IgD-negative memory B cell (primary cell): ENCODE data around the gene ZNF830. TPM values are rescaled to one million over a fixed set of nuclear protein-coding genes. Genes with fewer than 3 reads are reported as not detected.
"Not testable (repeated sequence)": the region's sequence is repeated elsewhere in the genome, so short reads cannot be mapped to it uniquely, and the experiment has no call there.

Experiments
- H3K27ac Mint-ChIP-seq, 3 donors: one replicate each; pipeline ENCODE4 v1.8.0; 2020 to 2022; ENCODE audit warnings: mild to moderate bottlenecking in 3 of 3, mixed read lengths in 3 of 3, moderate library complexity in 1 of 3
- H3K27me3 Mint-ChIP-seq: one replicate; pipeline ENCODE4 v1.8.0; 2021; ENCODE audit warnings: mixed read lengths
- H3K36me3 Mint-ChIP-seq: one replicate; pipeline ENCODE4 v1.8.0; 2020; ENCODE audit warnings: mild to moderate bottlenecking, mixed read lengths
- H3K4me1 Mint-ChIP-seq, 3 donors: one replicate each; pipeline ENCODE4 v1.8.0; 2020 to 2022; ENCODE audit warnings: mixed read lengths in 3 of 3, mild to moderate bottlenecking in 1 of 3
- H3K4me3 Mint-ChIP-seq, 4 donors: one replicate each; pipeline ENCODE4 v1.8.0; 2020 to 2022; ENCODE audit warnings: mild to moderate bottlenecking in 4 of 4, mixed read lengths in 4 of 4, moderate library complexity in 3 of 4
- H3K9me3 Mint-ChIP-seq, 3 donors: one replicate each; pipeline ENCODE4 v1.8.0; 2020 to 2021; ENCODE audit warnings: mixed read lengths in 3 of 3, mild to moderate bottlenecking in 1 of 3
- polyA plus RNA-seq: library from polyadenylated mRNA; unstranded; fragments of 300-500 nt; fragmentation: Illumina TruSeq; gene quantifications from one replicate; pipeline ENCODE4 v1.2.3, GENCODE V29; 2021

ZNF830 gene, protein sequence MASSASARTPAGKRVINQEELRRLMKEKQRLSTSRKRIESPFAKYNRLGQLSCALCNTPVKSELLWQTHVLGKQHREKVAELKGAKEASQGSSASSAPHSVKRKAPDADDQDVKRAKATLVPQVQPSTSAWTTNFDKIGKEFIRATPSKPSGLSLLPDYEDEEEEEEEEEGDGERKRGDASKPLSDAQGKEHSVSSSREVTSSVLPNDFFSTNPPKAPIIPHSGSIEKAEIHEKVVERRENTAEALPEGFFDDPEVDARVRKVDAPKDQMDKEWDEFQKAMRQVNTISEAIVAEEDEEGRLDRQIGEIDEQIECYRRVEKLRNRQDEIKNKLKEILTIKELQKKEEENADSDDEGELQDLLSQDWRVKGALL
- polyA plus RNA-seq: 22.7 TPM

DNA sequence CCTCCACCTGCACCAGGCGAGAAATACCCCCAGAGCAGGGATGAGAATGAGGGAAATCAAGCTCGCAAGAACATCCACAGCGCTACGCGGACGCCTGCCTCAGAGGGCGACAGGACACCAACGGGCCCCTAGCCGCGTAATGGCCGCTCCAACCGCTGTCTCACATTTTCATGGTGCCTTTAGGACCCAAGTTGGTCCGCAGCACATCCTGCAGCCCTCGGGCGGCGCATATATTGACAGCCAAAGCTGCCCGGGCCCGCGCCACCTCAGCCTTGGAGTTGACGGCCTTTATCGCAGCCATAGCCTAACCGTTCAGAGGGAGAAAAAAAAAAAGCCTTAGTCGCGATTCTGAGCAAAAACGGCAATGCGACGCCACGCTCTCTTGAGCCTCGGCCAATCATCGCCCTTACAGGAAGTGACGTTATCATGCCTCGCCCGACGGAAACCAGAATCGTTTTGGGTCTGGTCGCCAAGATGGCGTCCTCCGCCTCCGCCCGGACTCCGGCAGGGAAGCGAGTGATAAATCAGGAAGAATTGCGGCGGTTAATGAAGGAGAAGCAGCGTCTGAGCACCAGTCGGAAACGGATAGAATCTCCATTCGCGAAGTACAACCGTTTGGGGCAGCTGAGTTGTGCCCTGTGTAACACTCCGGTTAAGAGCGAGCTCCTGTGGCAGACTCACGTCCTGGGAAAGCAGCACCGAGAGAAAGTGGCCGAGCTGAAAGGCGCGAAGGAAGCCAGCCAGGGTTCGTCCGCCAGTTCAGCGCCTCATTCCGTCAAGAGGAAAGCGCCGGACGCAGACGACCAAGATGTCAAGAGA lies at the start of gene ZNF830, which contains the start of gene CCT6B:
TSS of gene ZNF830 (plus strand) at position 448 of the 819 bp plus-strand sequence. CDS start at position 475, 27 bp downstream.
TSS of gene CCT6B (minus strand) at position 368 of the 819 bp plus-strand sequence. CDS start at position 301, 67 bp downstream.
- peaks cover 0 to 5% (median 5%) of the 10 kb centered on the region in 3 donors for H3K9me3 Mint-ChIP-seq
- peaks cover 6% of the 10 kb centered on the region for H3K27me3 Mint-ChIP-seq
- peak within 1 kb of the TSS; percentile 88 to 99 (median 99) for H3K27ac Mint-ChIP-seq
- peaks cover 6% of the 10 kb centered on the region for H3K36me3 Mint-ChIP-seq
- H3K4me1 Mint-ChIP-seq: peaks cover 11 to 20% (median 19%) of the 10 kb centered on the region in 3 donors
- H3K4me3 Mint-ChIP-seq: peak within 1 kb of the TSS; percentile 94 to 100 (median 100)

DNA sequence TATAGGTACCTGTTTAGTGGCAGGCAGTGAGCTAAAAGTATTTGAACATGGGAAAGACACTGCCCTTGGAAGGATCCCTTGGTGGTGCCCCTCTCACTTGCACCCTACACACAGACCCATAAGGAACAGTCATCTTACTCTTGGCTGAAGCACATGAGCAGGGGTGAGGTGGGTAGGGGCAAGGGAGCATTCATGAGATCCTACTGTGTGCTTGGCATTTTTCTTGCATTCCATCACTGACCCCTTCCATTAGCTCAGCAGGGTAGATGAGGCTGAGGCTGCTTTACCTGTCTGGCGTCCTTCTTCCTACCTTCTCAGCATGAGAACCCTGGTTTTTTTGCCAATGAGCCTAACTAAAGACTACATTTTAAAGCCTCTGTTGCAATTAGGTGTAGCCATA lies 48.3 kb upstream of the ZNF830 start:
- Mint-ChIP-seq H3K4me3 (no peak overlapping the region), H3K36me3 (peaks cover 4% of the 10 kb centered on the region), H3K4me1 (peaks cover 3 to 6% (median 5%) of the 10 kb centered on the region in 3 donors), H3K27me3 (peaks cover 3% of the 10 kb centered on the region), H3K9me3 (no peaks in the 10 kb centered on the region), H3K27ac (no peak overlapping the region)

DNA sequence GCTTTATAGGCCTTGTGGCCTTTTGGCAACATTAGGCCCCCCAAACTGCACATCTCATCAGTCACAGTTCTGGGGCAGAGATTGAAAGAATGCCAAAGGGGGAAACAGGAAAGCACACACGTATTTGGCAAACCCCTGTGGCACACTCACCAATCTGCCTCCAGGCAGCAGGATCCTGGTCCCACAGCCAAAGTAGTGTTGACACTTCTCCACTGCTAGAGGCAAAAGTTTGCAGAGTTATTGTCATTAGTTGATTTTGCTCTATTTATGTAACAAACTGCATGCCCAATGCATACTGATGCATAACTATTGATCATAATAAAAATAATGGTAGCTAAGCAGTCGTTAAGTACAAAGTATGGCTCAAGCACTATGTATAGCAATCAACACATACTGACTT lies 45.2 kb upstream of the ZNF830 start:
- Mint-ChIP-seq H3K9me3 (no peaks in the 10 kb centered on the region), H3K36me3 (peaks cover 4% of the 10 kb centered on the region), H3K4me3 (no peak overlapping the region), H3K27me3 (no peaks in the 10 kb centered on the region), H3K4me1 (peaks cover 3 to 6% (median 5%) of the 10 kb centered on the region in 3 donors), H3K27ac (no peak overlapping the region)

DNA sequence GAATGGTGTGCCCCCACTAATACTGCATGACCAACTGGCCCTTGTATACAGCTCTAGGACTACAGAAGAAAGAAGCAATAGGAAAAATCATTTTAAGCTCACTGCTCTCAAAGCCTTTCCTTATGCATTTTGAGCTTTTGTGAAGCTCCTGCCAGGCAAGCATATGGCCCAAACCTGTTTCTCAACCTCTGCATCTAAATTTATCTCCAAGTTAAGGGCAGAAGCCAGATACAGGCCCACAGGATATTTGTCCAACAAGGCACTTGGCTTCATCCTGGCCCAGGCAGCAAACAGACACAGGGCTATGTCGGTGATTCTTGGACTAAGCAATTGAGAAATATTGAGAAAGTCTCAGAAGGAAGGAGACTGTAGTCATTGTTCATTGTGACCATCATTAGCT lies 44.0 kb upstream of the ZNF830 start:
- H3K36me3 Mint-ChIP-seq: peaks cover 6% of the 10 kb centered on the region
- no peak overlapping the region for H3K27ac Mint-ChIP-seq
- no peaks in the 10 kb centered on the region for H3K27me3 Mint-ChIP-seq
- H3K9me3 Mint-ChIP-seq: no peaks in the 10 kb centered on the region
- H3K4me3 Mint-ChIP-seq: no peak overlapping the region
- H3K4me1 Mint-ChIP-seq: peaks cover 3 to 6% (median 6%) of the 10 kb centered on the region in 3 donors

DNA sequence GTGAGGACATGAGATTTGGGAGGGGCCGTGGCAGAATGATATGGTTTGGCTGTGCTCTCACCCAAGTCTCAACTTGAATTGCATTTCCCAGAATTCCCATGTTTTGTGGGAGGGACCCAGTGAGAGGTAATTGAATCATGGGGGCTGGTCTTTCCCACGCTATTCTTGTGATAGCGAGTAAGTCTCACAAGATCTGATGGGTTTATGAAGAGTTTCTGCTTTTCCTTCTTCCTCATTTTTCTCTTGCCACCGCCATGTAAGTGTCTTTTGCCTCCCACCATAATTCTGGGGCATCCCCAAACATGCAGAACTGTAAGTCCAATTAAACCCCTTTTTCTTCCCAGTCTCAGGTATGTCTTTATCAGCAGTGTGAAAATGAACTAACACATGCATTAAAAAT lies 40.7 kb upstream of the ZNF830 start:
- no peak overlapping the region for H3K27ac Mint-ChIP-seq
- peaks cover 0 to 1% (median 0%) of the 10 kb centered on the region in 3 donors for H3K4me1 Mint-ChIP-seq
- peaks cover 3% of the 10 kb centered on the region for H3K36me3 Mint-ChIP-seq
- no peak overlapping the region for H3K4me3 Mint-ChIP-seq
- no peaks in the 10 kb centered on the region for H3K9me3 Mint-ChIP-seq
- H3K27me3 Mint-ChIP-seq: no peaks in the 10 kb centered on the region

DNA sequence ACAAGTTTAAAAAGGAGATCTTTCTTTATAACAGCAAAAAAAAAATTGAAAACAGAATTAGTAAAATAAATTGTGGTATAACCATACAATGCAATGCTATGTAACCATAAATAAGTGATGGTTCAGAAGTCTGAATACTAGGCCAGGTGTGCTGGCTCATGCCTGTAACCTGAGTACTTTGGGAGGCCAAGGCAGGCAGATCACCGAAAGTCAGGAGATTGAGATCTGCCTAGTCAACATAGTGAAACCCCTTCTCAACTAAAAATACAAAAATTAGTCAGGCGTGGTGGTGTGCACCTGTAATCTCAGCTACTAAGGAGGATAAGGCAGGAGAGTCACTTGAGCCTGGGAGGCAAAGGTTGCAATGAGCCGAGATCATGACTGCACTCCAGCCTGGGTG lies 34.7 kb upstream of the ZNF830 start:
- Mint-ChIP-seq H3K4me1 (peaks cover 0 to 5% (median 0%) of the 10 kb centered on the region in 3 donors), H3K36me3 (peaks cover 7% of the 10 kb centered on the region), H3K27ac (no peak overlapping the region), H3K27me3 (no peaks in the 10 kb centered on the region), H3K4me3 (no peak overlapping the region), H3K9me3 (no peaks in the 10 kb centered on the region)

DNA sequence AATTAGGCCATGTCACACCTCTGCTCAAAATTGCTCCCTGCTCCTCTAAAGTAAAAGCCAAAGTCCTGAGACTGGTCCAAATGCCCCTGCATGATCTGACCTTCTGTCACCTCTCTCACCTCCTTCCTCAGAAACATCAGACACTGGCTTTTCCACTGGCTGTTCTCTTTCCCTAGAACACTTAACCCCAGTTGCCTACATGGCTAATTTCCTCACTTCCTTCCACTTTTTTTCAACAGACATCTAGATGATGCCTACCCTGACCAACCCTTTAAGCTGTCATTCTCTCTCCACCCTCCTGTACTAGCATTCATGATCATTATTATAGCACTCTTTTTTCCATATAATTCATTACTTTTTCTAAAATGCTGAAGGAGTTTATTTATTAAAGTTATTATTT lies 31.1 kb upstream of the ZNF830 start:
- H3K4me3 Mint-ChIP-seq: no peak overlapping the region
- peaks cover 0 to 3% (median 0%) of the 10 kb centered on the region in 3 donors for H3K4me1 Mint-ChIP-seq
- H3K27me3 Mint-ChIP-seq: no peaks in the 10 kb centered on the region
- no peaks in the 10 kb centered on the region for H3K9me3 Mint-ChIP-seq
- H3K27ac Mint-ChIP-seq: no peak overlapping the region
- peaks cover 4% of the 10 kb centered on the region for H3K36me3 Mint-ChIP-seq

DNA sequence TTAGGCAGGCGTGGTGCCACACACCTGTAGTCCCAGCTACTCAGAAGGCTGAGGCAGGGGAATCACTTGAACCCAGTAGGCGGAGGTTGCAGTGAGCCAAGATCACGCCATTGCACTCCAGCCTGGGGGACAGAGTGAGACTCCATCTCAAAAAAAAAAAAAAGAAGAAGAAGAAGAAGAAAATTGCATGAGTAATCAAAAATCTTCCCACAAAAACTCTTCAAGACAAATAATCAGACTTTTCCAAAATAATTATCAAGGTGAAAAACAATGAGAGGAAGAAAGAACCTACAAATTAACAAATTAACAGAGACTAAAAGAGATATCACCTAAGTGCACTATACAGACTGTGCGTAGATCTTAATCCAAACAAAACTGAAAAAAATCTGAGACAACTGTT lies 10.6 kb upstream of the ZNF830 start:
- H3K27ac Mint-ChIP-seq, H3K36me3 Mint-ChIP-seq, H3K4me1 Mint-ChIP-seq, H3K27me3 Mint-ChIP-seq, H3K4me3 Mint-ChIP-seq, H3K9me3 Mint-ChIP-seq: not testable (repeated sequence)

DNA sequence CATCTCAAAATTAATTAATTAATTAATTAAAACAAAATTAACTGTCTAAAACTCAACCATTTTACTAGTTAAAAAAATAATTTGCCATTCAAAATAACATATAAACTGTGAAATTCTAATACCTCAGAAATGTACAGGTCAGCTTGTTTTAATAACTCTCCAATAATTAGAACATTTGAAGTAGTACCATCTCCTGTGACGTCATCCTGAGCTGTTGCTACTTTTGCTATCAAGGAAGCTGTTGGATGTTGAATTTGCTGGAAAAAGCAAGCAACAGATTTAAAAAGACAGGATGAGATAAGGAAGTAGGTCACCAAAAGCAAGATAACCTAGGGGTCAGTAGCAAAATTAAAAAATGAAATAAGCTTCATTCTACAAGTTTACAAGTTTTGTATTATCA lies 2.9 kb upstream of the ZNF830 start:
- Mint-ChIP-seq H3K27ac (no peak overlapping the region), H3K27me3 (peaks cover 6% of the 10 kb centered on the region), H3K9me3 (peaks cover 0 to 5% (median 5%) of the 10 kb centered on the region in 3 donors), H3K4me1 (peaks cover 11 to 17% (median 15%) of the 10 kb centered on the region in 3 donors), H3K36me3 (peaks cover 2% of the 10 kb centered on the region), H3K4me3 (no peak overlapping the region)

DNA sequence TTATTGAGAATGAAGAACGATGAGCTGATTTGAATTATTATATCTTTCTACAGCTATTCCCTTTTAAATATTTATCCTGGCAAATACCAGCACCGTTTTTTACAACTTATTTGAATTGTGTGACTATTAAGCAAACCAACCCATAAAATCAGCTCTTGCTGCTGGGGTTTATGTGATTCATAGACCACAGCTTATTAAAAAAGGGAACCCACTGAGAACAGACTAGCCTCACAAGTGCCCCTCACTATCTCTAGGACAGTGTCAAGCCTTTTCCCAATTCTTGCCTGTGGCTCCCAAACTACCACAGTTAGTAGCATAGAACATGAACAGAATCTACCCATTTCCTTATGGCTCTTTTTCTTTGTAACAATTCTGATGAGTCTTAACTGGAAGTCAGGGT lies 12.8 kb downstream of the ZNF830 start:
- H3K4me3 Mint-ChIP-seq: no peak overlapping the region
- no peaks in the 10 kb centered on the region for H3K27me3 Mint-ChIP-seq

DNA sequence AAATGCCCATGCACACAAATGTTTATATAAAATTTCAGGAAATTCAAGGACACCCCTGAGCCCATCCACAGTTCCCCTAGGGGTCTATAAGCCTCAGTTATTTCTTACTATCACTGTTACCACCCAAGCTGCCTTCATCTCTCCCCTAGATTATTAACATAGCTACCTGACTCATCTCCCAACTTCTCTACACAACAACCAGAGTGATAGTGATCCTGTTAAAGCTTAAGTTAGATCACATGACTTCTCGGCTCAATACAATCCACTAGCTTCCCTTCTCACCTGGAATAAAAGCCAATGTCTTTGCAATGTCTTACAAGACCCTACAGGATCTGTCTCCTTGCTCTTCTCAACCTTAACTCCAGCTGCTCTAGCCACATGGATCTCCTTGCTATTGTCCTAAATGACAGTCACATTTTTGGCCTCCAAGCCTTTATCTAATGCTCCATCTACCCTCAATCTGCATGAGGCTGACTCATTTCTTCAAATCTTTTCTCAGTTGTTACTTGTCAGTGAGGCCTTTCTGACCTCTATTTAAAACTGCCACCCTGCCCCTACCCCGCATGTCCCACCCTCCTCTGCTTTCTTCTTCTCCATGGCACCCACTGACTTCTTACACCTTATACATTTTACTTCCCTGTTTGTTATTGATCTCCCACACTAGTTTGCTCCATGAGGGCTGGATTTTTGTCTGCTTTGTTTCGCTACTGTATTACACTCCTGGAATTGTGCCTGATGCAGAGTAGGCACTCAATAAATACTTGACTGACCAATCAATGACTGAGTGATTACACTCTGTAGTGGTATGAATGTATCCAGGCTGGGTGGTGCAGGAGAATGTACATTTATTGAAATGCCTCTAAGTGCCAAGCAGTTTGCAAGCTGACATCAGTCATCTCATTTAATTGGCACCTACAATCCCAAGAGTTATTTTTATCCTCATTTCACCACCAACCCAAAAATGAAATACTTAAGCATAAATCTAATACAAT lies 13.8 kb downstream of the ZNF830 start:
- Mint-ChIP-seq H3K27me3 (no peaks in the 10 kb centered on the region), H3K4me3 (no peak overlapping the region), H3K36me3 (no peaks in the 10 kb centered on the region), H3K4me1 (peaks cover 6 to 10% (median 7%) of the 10 kb centered on the region in 3 donors), H3K9me3 (no peaks in the 10 kb centered on the region), H3K27ac (no peak overlapping the region)

More for the DNA sequence above, 12.8 kb downstream of the ZNF830 start:
- no peak overlapping the region for H3K27ac Mint-ChIP-seq
- peaks cover 0 to 1% (median 0%) of the 10 kb centered on the region in 3 donors for H3K4me1 Mint-ChIP-seq
- no peaks in the 10 kb centered on the region for H3K9me3 Mint-ChIP-seq
- H3K36me3 Mint-ChIP-seq: no peaks in the 10 kb centered on the region

DNA sequence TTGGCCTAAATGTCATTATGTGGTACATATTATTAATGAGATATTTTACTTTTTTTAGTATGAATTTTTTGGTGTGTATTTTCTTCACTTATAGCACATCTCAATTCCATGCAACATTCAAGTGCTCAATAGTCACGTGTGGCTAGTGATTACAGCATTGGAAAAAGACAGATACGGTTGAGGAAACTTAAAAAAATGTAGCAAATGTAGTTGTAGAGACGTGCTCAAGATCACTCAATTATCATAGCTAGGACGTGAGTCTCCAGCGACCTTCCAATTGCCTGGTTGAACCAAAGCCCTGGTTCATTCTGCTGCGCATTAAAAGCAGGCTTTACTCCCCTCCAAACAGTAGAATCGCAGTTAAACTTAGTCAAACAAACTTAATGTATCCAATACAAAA lies 17.8 kb downstream of the ZNF830 start:
- Mint-ChIP-seq H3K4me3 (peak overlapping the region in 3 of 4 donors; percentile 96 to 99 (median 96)), H3K4me1 (peaks cover 18 to 28% (median 19%) of the 10 kb centered on the region in 3 donors), H3K27me3 (no peaks in the 10 kb centered on the region), H3K27ac (peak overlapping the region in 2 of 3 donors; percentile 97 to 98), H3K9me3 (no peaks in the 10 kb centered on the region), H3K36me3 (peaks cover 2% of the 10 kb centered on the region)

DNA sequence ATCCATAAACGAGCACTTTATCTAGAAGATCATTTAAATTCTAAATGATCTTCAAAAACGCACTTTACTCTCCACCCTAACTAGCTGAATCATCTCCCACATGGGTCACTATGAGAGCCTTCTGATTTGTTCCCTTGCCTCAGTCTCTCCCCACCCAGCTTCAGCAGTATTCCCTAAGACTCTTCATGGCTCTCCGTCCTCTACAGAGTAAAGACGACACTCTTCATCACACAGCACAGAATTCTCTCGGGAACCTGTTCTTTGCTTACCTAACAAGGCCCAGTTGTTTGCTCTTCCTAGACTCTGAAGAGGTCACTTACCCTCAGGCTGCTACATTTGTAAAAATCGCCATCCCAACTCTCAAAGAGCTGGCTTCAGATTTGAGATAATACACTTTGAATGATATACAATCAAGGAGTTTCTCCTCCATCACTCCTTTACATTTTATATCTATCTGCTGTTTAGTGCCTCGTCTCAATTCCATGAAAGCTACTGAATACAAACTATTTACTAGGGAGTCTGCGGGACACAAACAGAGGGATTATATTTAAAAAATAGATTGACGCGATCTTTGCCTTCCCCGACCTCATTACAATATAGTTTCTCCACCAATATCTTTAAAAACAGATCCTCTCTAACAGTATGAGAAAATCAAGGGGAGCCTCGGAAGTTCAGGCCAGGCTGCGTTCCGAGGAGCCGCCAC lies 18.5 kb downstream of the ZNF830 start:
- Mint-ChIP-seq H3K36me3 (peaks cover 2% of the 10 kb centered on the region), H3K4me1 (peaks cover 18 to 28% (median 19%) of the 10 kb centered on the region in 3 donors), H3K27me3 (no peaks in the 10 kb centered on the region), H3K4me3 (peak overlapping the region; percentile 90 to 99 (median 96)), H3K9me3 (no peaks in the 10 kb centered on the region), H3K27ac (peak overlapping the region; percentile 97 to 98 (median 98))

DNA sequence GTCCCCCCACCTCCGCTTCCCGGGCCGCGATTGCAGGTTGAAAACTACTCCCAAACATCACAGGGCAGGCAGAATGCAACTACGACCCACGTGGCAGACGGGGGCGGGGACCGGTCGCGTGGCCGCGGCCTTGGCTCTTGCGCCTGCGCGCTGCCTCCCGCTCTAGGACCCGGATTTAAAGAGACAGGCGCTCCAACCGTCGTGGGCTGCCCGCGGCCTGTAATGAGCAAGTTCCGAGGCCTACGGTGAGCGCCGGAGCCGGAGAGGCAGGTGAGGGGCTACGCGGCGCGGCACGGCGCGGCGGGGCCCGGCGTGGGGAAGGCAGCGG lies 19.0 kb downstream of the ZNF830 start, which contains the start of gene LIG3:
TSS of gene LIG3 (plus strand) at position 160 of the 328 bp plus-strand sequence. CDS start 2,494 bp downstream, outside the sequence.
- Mint-ChIP-seq H3K4me1 (peaks cover 19 to 28% (median 21%) of the 10 kb centered on the region in 3 donors), H3K27ac (peak within 1 kb of the TSS; percentile 97 to 98 (median 98)), H3K9me3 (no peaks in the 10 kb centered on the region), H3K27me3 (no peaks in the 10 kb centered on the region), H3K4me3 (peak within 1 kb of the TSS; percentile 90 to 99 (median 97)), H3K36me3 (peaks cover 2% of the 10 kb centered on the region)
